ENCODE measurements around the gene SNAP47. TPM values are rescaled to one million over a fixed set of nuclear protein-coding genes. Genes with fewer than 3 reads are reported as not detected.

Gene SNAP47
- total RNA-seq, 4 donors from 2014 or later: 35.8 to 51.0 (median 42.9) TPM

GRCh38 chr1:227795732-227796131 lies 60.5 kb downstream of the SNAP47 start:
- TF ChIP-seq, protein P1, sequence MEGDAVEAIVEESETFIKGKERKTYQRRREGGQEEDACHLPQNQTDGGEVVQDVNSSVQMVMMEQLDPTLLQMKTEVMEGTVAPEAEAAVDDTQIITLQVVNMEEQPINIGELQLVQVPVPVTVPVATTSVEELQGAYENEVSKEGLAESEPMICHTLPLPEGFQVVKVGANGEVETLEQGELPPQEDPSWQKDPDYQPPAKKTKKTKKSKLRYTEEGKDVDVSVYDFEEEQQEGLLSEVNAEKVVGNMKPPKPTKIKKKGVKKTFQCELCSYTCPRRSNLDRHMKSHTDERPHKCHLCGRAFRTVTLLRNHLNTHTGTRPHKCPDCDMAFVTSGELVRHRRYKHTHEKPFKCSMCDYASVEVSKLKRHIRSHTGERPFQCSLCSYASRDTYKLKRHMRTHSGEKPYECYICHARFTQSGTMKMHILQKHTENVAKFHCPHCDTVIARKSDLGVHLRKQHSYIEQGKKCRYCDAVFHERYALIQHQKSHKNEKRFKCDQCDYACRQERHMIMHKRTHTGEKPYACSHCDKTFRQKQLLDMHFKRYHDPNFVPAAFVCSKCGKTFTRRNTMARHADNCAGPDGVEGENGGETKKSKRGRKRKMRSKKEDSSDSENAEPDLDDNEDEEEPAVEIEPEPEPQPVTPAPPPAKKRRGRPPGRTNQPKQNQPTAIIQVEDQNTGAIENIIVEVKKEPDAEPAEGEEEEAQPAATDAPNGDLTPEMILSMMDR (IDR thresholded peaks at IDR 0.05): no peak
- TF ChIP-seq POLR2A (IDR thresholded peaks at IDR 0.05) (no peak), EP300 (IDR thresholded peaks at IDR 0.05) (no peak), POLR2AphosphoS5 (IDR thresholded peaks at IDR 0.05) (no peak)
- 18% methylated on average over 3 of the region's 6 CpGs for WGBS
- H3K9me3 ChIP-seq: no peaks in the 10 kb centered on the region
- no peaks in the 10 kb centered on the region for H3K36me3 ChIP-seq
- H3K4me3 ChIP-seq: no peak overlapping the region
- peak in 1 of 2 donors; percentile 47 for DNase-seq (ENCODE audit: low spot score in 2 of 2)
- H3K27ac ChIP-seq: no peak overlapping the region
- H3K27me3 ChIP-seq: no peaks in the 10 kb centered on the region
- H3K4me1 ChIP-seq: peaks cover 23% of the 10 kb centered on the region

DNA sequence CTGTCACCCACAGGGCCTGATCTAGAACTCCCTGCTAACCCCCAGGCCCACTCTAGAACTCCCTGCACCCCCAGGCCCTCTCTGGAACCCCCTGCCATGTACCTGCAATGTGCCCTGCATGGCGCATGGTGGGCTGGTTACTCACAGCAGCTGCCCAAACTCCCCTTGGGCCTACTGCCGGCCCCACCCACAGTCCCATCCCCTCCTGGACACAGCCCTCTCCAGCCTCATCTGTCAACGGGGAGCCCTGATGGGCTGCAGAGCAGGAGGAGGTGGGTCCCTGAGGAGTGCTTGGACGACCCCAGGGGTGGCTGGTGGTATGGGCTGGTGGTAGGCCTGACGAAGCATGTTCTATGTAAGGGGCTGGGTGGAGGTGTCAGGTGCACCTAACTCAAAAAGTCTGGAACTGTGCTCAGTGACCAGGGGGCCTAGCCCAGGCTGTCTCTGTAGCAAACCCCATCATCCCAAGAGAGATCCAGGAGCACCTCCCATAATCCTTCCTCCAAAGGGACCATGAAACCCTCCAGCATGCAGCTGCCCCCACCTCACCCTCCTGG lies 61.2 kb downstream of the SNAP47 start:
- WGBS: 96% methylated on average over 4 of the region's 5 CpGs
- TF ChIP-seq POLR2A (IDR thresholded peaks at IDR 0.05) (no peak), EP300 (IDR thresholded peaks at IDR 0.05) (no peak), POLR2AphosphoS5 (IDR thresholded peaks at IDR 0.05) (no peak)
- TF ChIP-seq, protein P1 (IDR thresholded peaks at IDR 0.05): no peak
- no peak for DNase-seq (ENCODE audit: low spot score in 2 of 2)
- no peaks in the 10 kb centered on the region for H3K27me3 ChIP-seq
- peaks cover 23% of the 10 kb centered on the region for H3K4me1 ChIP-seq
- H3K4me3 ChIP-seq: no peak overlapping the region
- H3K27ac ChIP-seq: no peak overlapping the region
- H3K9me3 ChIP-seq: no peaks in the 10 kb centered on the region
- H3K36me3 ChIP-seq: no peaks in the 10 kb centered on the region

DNA sequence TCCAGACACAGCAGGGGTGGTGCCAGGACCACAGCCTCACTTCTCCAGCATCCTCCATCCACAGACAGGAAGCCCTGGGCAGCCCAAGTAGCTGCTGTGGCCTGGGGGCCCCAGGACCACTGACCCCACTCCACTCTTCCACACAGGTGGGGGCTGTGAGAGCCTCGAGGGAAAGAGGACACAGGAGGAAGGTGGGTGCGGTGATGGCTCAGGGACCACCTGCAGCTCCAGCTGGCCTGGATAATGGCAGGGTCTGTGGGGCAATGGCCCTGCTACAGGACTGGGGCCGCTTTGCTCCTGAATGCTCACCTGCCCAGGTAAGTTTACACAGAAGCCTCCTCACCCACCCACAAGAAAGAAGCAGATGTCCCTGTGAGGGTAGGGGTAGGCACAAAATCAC lies 61.9 kb downstream of the SNAP47 start:
- no peak overlapping the region for H3K4me3 ChIP-seq
- peak in 1 of 2 donors; percentile 52 for DNase-seq (ENCODE audit: low spot score in 2 of 2)

GRCh38 chr1:227797625-227798024 lies 62.4 kb downstream of the SNAP47 start:
- no peak for DNase-seq (ENCODE audit: low spot score in 2 of 2)
- TF ChIP-seq POLR2AphosphoS5 (IDR thresholded peaks at IDR 0.05) (no peak), EP300 (IDR thresholded peaks at IDR 0.05) (no peak), POLR2A (IDR thresholded peaks at IDR 0.05) (no peak)
- TF ChIP-seq, protein P1 (IDR thresholded peaks at IDR 0.05): no peak
- Histone ChIP-seq H3K27ac (no peak overlapping the region), H3K27me3 (no peaks in the 10 kb centered on the region), H3K9me3 (no peaks in the 10 kb centered on the region), H3K4me3 (no peak overlapping the region), H3K4me1 (peaks cover 23% of the 10 kb centered on the region), H3K36me3 (no peaks in the 10 kb centered on the region)
- 90% methylated on average over 3 of the region's 3 CpGs for WGBS

More for the DNA sequence above, 61.9 kb downstream of the SNAP47 start:
- Histone ChIP-seq H3K27me3 (no peaks in the 10 kb centered on the region), H3K36me3 (no peaks in the 10 kb centered on the region), H3K27ac (no peak overlapping the region), H3K9me3 (no peaks in the 10 kb centered on the region), H3K4me1 (peaks cover 23% of the 10 kb centered on the region)
- WGBS: 92% methylated on average over 3 of the region's 3 CpGs
- TF ChIP-seq EP300 (IDR thresholded peaks at IDR 0.05): no peak
- TF ChIP-seq, protein P1 (IDR thresholded peaks at IDR 0.05): no peak
- no peak for TF ChIP-seq POLR2A (IDR thresholded peaks at IDR 0.05)
- TF ChIP-seq POLR2AphosphoS5 (IDR thresholded peaks at IDR 0.05): no peak

DNA sequence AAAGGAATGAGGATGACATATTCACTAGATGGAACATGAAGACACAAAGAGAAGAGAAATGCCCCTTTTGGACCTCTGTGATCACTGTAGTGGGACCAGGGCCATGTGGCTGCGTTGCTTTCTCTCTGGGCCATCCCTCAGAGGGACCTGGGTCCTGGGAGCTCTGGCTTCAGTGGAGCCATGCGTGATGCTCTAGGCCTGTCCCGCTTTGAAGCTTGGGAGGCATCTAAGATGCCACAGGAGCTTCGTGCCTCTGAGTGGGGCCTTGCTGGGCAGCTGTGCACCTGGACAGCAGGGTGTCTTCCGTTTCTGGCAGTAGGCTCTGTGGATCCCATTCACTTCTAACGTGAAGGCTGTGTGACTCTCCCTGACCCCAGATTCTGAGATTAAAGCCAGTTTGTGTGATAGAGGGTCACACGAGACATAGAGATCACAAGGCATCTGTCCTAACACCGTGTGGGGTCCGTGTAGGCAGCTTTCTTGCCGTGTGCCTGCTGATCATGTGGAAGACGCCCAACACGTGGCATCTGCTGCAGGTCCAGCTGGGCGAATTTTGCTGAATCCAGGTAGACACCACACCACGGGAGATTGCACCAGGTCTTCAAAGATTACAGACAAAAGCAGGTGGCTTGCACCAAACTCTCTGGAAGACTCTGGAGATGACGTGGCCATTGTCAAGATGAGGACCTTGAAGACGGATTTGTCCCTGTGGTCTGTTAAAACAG lies 63.0 kb downstream of the SNAP47 start:
- Histone ChIP-seq H3K4me3 (no peak overlapping the region), H3K4me1 (peaks cover 19% of the 10 kb centered on the region), H3K27me3 (no peaks in the 10 kb centered on the region), H3K27ac (no peak overlapping the region), H3K36me3 (no peaks in the 10 kb centered on the region), H3K9me3 (no peaks in the 10 kb centered on the region)
- TF ChIP-seq POLR2AphosphoS5 (IDR thresholded peaks at IDR 0.05): no peak
- 87% methylated on average over 13 of the region's 16 CpGs for WGBS
- peak in 1 of 2 donors; percentile 41 for DNase-seq (ENCODE audit: low spot score in 2 of 2)
